ENCODE results near the gene PRADC1.

GRCh38 chr2:73205611-73206010 is 27.4 kb downstream of the PRADC1 start:
- TF ChIP-seq CTCF (IDR thresholded peaks at IDR 0.05) (no peak), POLR2A (IDR thresholded peaks at IDR 0.05) (no peak)

Data from thyroid gland (tissue), 4 donors.